ENCODE measurements around the gene MITF. TPM values are rescaled to one million over a fixed set of nuclear protein-coding genes. Genes with fewer than 3 reads are reported as not detected.

MITF gene
- total RNA-seq, 2 donors from 2014 or later, result 1.8 to 3.0 TPM

- Mint-ChIP-seq H3K9me3 (no peaks in the 10 kb centered on the region), H3K27me3 (ENCODE audit: insufficient read depth) (no peaks in the 10 kb centered on the region), H3K4me1 (no peaks in the 10 kb centered on the region), H3K27ac (no peak overlapping the region), H3K4me3 (no peak overlapping the region), H3K36me3 (ENCODE audit: low read depth) (no peaks in the 10 kb centered on the region)
- DNase-seq, result no peak
- Histone ChIP-seq H3K27me3 (ENCODE audit: control insufficient read depth, insufficient read depth, low read length, poor library complexity, severe bottlenecking) (no peaks in the 10 kb centered on the region), H3K9ac (ENCODE audit: extremely low read depth, low read length, poor library complexity, severe bottlenecking) (no peak overlapping the region), H3K36me3 (ENCODE audit: control insufficient read depth, insufficient read depth, low read length) (no peaks in the 10 kb centered on the region), H3K4me3 (ENCODE audit: low read length) (no peak overlapping the region), H3K9me3 (ENCODE audit: control insufficient read depth, low read length) (no peaks in the 10 kb centered on the region), H3K27ac (ENCODE audit: low read depth, low read length) (no peak overlapping the region), H3K4me1 (ENCODE audit: control insufficient read depth, insufficient read depth, low read length) (no peaks in the 10 kb centered on the region)
- WGBS, 2 experiments (ENCODE audit: insufficient coverage in 1 of 2, insufficient read length in 1 of 2), result 95 to 100% methylated on average over 3 to 6 of the region's 6 CpGs
- TF ChIP-seq CTCF (conservative IDR thresholded peaks at IDR 0.05), result no peak
Measured at GRCh38 chr3:69921651-69922050, 182.4 kb downstream of the MITF start.

GRCh38 chr3:69922521-69923000 is 183.3 kb downstream of the MITF start:
- Mint-ChIP-seq H3K4me3 (no peak overlapping the region), H3K36me3 (ENCODE audit: low read depth) (no peaks in the 10 kb centered on the region), H3K27me3 (ENCODE audit: insufficient read depth) (no peaks in the 10 kb centered on the region), H3K9me3 (no peaks in the 10 kb centered on the region), H3K4me1 (no peaks in the 10 kb centered on the region), H3K27ac (no peak overlapping the region)
- no peak for DNase-seq
- Histone ChIP-seq H3K4me1 (ENCODE audit: control insufficient read depth, insufficient read depth, low read length) (no peaks in the 10 kb centered on the region), H3K9me3 (ENCODE audit: control insufficient read depth, low read length) (no peaks in the 10 kb centered on the region), H3K27ac (ENCODE audit: low read depth, low read length) (no peak overlapping the region), H3K4me3 (ENCODE audit: low read length) (no peak overlapping the region), H3K27me3 (ENCODE audit: control insufficient read depth, insufficient read depth, low read length, poor library complexity, severe bottlenecking) (no peaks in the 10 kb centered on the region), H3K36me3 (ENCODE audit: control insufficient read depth, insufficient read depth, low read length) (no peaks in the 10 kb centered on the region), H3K9ac (ENCODE audit: extremely low read depth, low read length, poor library complexity, severe bottlenecking) (no peak overlapping the region)
- 93 to 96% methylated on average over 3 to 4 of the region's 4 CpGs for WGBS, 2 experiments (ENCODE audit: insufficient coverage in 1 of 2, insufficient read length in 1 of 2)
- TF ChIP-seq CTCF (conservative IDR thresholded peaks at IDR 0.05), result no peak

DNA sequence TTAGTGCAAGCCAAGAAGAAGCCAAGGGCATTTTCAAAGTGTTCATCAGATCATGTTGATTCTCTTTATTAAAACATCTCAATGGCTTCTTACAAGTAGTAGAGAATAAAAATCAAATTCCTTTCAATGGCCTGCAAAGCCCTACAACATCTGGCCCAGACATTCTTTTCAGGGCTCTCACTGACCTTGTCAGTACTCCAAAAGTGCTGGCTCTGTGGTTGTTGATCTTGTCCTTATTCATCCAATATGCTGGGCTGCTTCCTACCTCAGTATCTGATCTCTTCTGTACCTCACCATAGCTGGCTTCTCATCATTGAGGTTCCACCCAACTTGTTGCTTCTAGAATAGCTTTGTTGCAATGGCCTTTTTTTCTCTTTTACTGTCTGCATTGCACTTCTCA is 186.2 kb downstream of the MITF start:
- Mint-ChIP-seq H3K9me3 (no peaks in the 10 kb centered on the region), H3K4me3 (no peak overlapping the region)
- no peaks in the 10 kb centered on the region for H3K4me1 ChIP-seq (ENCODE audit: control insufficient read depth, insufficient read depth, low read length)

More for the DNA sequence above, 186.2 kb downstream of the MITF start:
- no peaks in the 10 kb centered on the region for H3K36me3 Mint-ChIP-seq (ENCODE audit: low read depth)
- Histone ChIP-seq H3K9ac (ENCODE audit: extremely low read depth, low read length, poor library complexity, severe bottlenecking) (no peak overlapping the region), H3K9me3 (ENCODE audit: control insufficient read depth, low read length) (no peaks in the 10 kb centered on the region), H3K36me3 (ENCODE audit: control insufficient read depth, insufficient read depth, low read length) (no peaks in the 10 kb centered on the region), H3K27me3 (ENCODE audit: control insufficient read depth, insufficient read depth, low read length, poor library complexity, severe bottlenecking) (no peaks in the 10 kb centered on the region), H3K27ac (ENCODE audit: low read depth, low read length) (no peak overlapping the region), H3K4me3 (ENCODE audit: low read length) (no peak overlapping the region)
- DNase-seq, result no peak
- no peaks in the 10 kb centered on the region for H3K27me3 Mint-ChIP-seq (ENCODE audit: insufficient read depth)
- no peaks in the 10 kb centered on the region for H3K4me1 Mint-ChIP-seq
- H3K27ac Mint-ChIP-seq, result no peak overlapping the region
- TF ChIP-seq CTCF (conservative IDR thresholded peaks at IDR 0.05), result no peak
